GM12878 (cell line): Measurements from ENCODE around the gene RAB3C. TPM values are rescaled to one million over a fixed set of nuclear protein-coding genes. Genes with fewer than 3 reads are reported as not detected.

Experiments used
- ATAC-seq: fragments of 200-7000 bp; cut with Tn5 transposase; 3 replicates; pipeline ENCODE4 v1.9.1; 2020; ENCODE audit warnings: mild to moderate bottlenecking, moderate library complexity
- BruUV-seq: library from RNA; stranded (reverse); fragments of 400-500 nt; replicated peaks from 2 replicates; lab custom pipeline; 2021; lab: Mats Ljungman, UMichigan
- CTCF ChIA-PET: fragments of 300-600 bp; sonication (Branson Sonifier 250); formaldehyde crosslinking; extraction: SDS; loops from one replicate; lab custom pipeline; 2021; ENCODE audit warnings: inconsistent platforms; lab: Yijun Ruan, JAX
- POLR2A ChIA-PET: fragments of 350-600 bp; formaldehyde crosslinking; extraction: SDS; loops from one replicate; lab custom pipeline; 2021; ENCODE audit warnings: inconsistent platforms; lab: Charles Lee
- RAD21 ChIA-PET: fragments of 300-600 bp; sonication (Branson Sonifier 250); formaldehyde crosslinking; loops from one replicate; lab custom pipeline; 2023; ENCODE audit warnings: antibody characterized with exemption; ENCODE audit not compliant: unreplicated experiment; lab: Charles Lee
- SMC1A ChIA-PET: fragments of 300-600 bp; sonication (Branson Sonifier 250); formaldehyde crosslinking; loops from one replicate; lab custom pipeline; 2023; ENCODE audit not compliant: unreplicated experiment, uncharacterized antibody; lab: Charles Lee
- DNase-seq: peaks from one replicate; pipeline ENCODE4 v3.0.0-alpha.2; 2011; ENCODE audit warnings: low read depth, low spot score
- FAIRE-seq: peaks from 3 replicates; lab custom pipeline; 2011; peaks lifted over from hg19 to GRCh38; lab: Jason Lieb, UNC
- H2AFZ ChIP-seq: 2 replicates; pipeline ENCODE4 v1.6.0; 2011; ENCODE audit warnings: low read depth, low read length, control low read depth; ENCODE audit not compliant: control insufficient read depth
- H3K27ac ChIP-seq: 2 replicates; pipeline ENCODE4 v1.5.1; 2011; ENCODE audit warnings: control low read depth; ENCODE audit not compliant: control insufficient read depth, insufficient read depth
- H3K27me3 ChIP-seq, 2 experiments: replicated peaks in 1 of 2; 2 replicates each; pipeline versions ENCODE4 v1.6.0 to v1.6.1; 2011; ENCODE audit warnings: low read length in 1 of 2; ENCODE audit not compliant: control insufficient read depth in 2 of 2, insufficient read depth in 2 of 2
- H3K36me3 ChIP-seq, 2 experiments: 2 replicates each; pipeline ENCODE4 v1.5.1; 2011; ENCODE audit warnings: low read length in 1 of 2; ENCODE audit not compliant: control insufficient read depth in 2 of 2, insufficient read depth in 2 of 2
- H3K4me1 ChIP-seq: 2 replicates; pipeline ENCODE4 v1.6.1; 2011; ENCODE audit warnings: mild to moderate bottlenecking, low read length, moderate library complexity, mixed read lengths; ENCODE audit not compliant: control insufficient read depth, insufficient read depth
- H3K4me2 ChIP-seq: 2 replicates; pipeline ENCODE4 v1.6.0; 2011; ENCODE audit warnings: control low read depth; ENCODE audit not compliant: control insufficient read depth, insufficient read depth
- H3K4me3 ChIP-seq: fragments of 200-600 bp; sonication (generic); 2 replicates; pipeline ENCODE4 v1.5.1; 2016
- H3K79me2 ChIP-seq: 2 replicates; pipeline ENCODE4 v1.6.0; 2011; ENCODE audit warnings: low read length; ENCODE audit not compliant: control insufficient read depth, insufficient read depth
- H3K9ac ChIP-seq: 2 replicates; pipeline ENCODE4 v1.8.0; 2011; ENCODE audit warnings: low read length, control low read depth, mixed read lengths; ENCODE audit not compliant: control insufficient read depth, insufficient read depth
- H3K9me3 ChIP-seq: replicated peaks from 3 replicates; pipeline ENCODE4 v1.5.1; 2011; ENCODE audit warnings: mild to moderate bottlenecking, low read length; ENCODE audit not compliant: control insufficient read depth, insufficient read depth
- H4K20me1 ChIP-seq: 2 replicates; pipeline ENCODE4 v1.6.0; 2011; ENCODE audit not compliant: control insufficient read depth, insufficient read depth
- CBX5 ChIP-seq: sonication (generic); IDR thresholded peaks from 2 replicates; pipeline ENCODE4 v1.6.1; 2016; ENCODE audit warnings: low read depth, moderate library complexity, mild to moderate bottlenecking, inconsistent platforms
- E4F1 ChIP-seq: fragments of 450-650 bp; IDR thresholded peaks from 2 replicates; pipeline ENCODE4 v1.6.1; 2018; ENCODE audit warnings: borderline replicate concordance, mild to moderate bottlenecking; ENCODE audit not compliant: partially characterized antibody
- KLF5 ChIP-seq: fragments of 450-650 bp; IDR thresholded peaks from 2 replicates; pipeline ENCODE4 v1.6.1; 2014; ENCODE audit warnings: mild to moderate bottlenecking; ENCODE audit not compliant: partially characterized antibody
- MEF2A ChIP-seq: IDR thresholded peaks from 2 replicates; pipeline ENCODE4 v1.6.1; 2011; ENCODE audit warnings: low read depth, mild to moderate bottlenecking, low read length, moderate library complexity; ENCODE audit not compliant: insufficient read depth
- NFIC ChIP-seq: IDR thresholded peaks from 2 replicates; pipeline ENCODE4 v1.6.1; 2012; ENCODE audit warnings: low read depth, mild to moderate bottlenecking, inconsistent platforms, low read length, moderate library complexity
- NFYA ChIP-seq: IDR thresholded peaks from 2 replicates; pipeline ENCODE4 v1.6.1; 2011; ENCODE audit warnings: low read depth, mild to moderate bottlenecking, low read length, improper control_type of control experiment, borderline replicate concordance
- RBBP5 ChIP-seq: fragments of 200-600 bp; sonication (generic); conservative IDR thresholded peaks from 2 replicates; pipeline ENCODE4 v1.6.1; 2016
- TAF1 ChIP-seq: IDR thresholded peaks from 2 replicates; pipeline ENCODE4 v1.6.1; 2011; ENCODE audit warnings: mild to moderate bottlenecking, low read depth, low read length, borderline replicate concordance
- WGBS: methylation state at CpG from one replicate; pipeline ENCODE4 v1.1.6; 2016; ENCODE audit warnings: low lambda C conversion rate; ENCODE audit not compliant: insufficient replicate concordance, insufficient coverage; ENCODE audit errors: missing lambda C conversion rate; 5-methylcytosine and 5-hydroxymethylcytosine counted together
- in situ Hi-C: fragments of 300-500 bp; cut with MboI; formaldehyde crosslinking; loops from 9 replicates; pipeline ENCODE4 v1.14.3; 2018; ENCODE audit warnings: mixed read lengths
- intact Hi-C: fragments of 100-400 bp; cut with micrococcal nuclease; formaldehyde crosslinking; loops from one replicate; pipeline ENCODE4 v1.14.2; 2022; ENCODE audit not compliant: unreplicated experiment
- polyA plus RNA-seq, 11 experiments: library from polyadenylated mRNA; depleted of rRNA in 4 of 11; unstranded in 6 of 11; stranded (reverse) in 5 of 11; fragments of >200 nt; fragmentation: Nextera tagmentation in 4 of 11; fragmentation: Illumina TruSeq in 1 of 11; extraction: Ambion mirVana in 4 of 11; extraction: Trizol in 1 of 11; gene quantifications; 1 replicate in 1 of 11; 2 replicates in 10 of 11; pipeline versions ENCODE4 v1.2.1 to v1.2.3, GENCODE V29; 2011 to 2016; ENCODE audit warnings: inconsistent platforms in 2 of 11, missing spikeins in 2 of 11, low read depth in 1 of 11
- total RNA-seq, 4 experiments: library from RNA; depleted of rRNA in 3 of 4; stranded (reverse); fragments of >200 nt in 3 of 4; fragmentation: Illumina TruSeq in 1 of 4; extraction: Trizol in 1 of 4; gene quantifications; 2 replicates each; pipeline versions ENCODE4 v1.2.1 to v1.2.3, GENCODE V29; 2013 to 2021
- TF ChIP-seq, protein P1 (sequence below): IDR thresholded peaks from 2 replicates; pipeline ENCODE4 v1.6.1; 2011; ENCODE audit warnings: low read depth, low read length, improper control_type of control experiment, borderline replicate concordance
- TF ChIP-seq, protein P2 (sequence below): fragments of 450-650 bp; IDR thresholded peaks from 2 replicates; pipeline ENCODE4 v1.6.1; 2016; ENCODE audit warnings: mild to moderate bottlenecking, moderate library complexity, borderline replicate concordance
- TF ChIP-seq, protein P3 (sequence below): IDR thresholded peaks from 2 replicates; pipeline ENCODE4 v1.6.1; 2011; ENCODE audit warnings: borderline replicate concordance, low read depth, mild to moderate bottlenecking, moderate library complexity, mixed read lengths, low read length; ENCODE audit not compliant: insufficient read depth; ENCODE audit errors: extremely low read length

RAB3C gene
- total and polyA plus RNA-seq, 10 of the 15 experiments (the other 5 are each of a cell fraction or from before 2014, with no cell fraction given) = not detected

DNA sequence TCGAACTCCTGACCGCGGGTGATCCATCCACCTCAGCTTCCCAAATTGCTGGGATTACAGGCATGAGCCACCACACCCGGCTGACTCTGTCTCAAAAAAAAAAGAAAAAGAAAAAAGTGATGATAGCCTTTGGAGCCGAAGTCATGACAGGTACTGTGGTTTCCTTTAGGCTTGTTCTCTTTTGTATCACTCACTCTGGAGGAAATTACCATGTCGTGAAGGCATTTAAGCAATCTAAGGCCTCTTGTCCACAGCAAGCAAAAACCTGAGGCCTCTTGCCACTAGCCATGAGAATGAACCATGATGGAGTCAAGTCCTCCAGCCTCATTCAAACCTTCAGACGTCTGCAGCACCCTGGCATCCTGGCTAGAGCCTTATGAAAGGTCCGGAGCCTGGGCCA, 286.1 kb downstream of the RAB3C start:
- Histone ChIP-seq H3K27me3 (no peaks in the 10 kb centered on the region), H3K36me3 (no peaks in the 10 kb centered on the region), H3K4me3 (no peak overlapping the region), H3K9ac (no peak overlapping the region), H3K79me2 (no peaks in the 10 kb centered on the region), H2AFZ (no peak overlapping the region), H3K4me2 (no peak overlapping the region), H4K20me1 (no peaks in the 10 kb centered on the region; the same call in 1 of the 2 replicates), H3K27ac (no peak overlapping the region), H3K9me3 (no peaks in the 10 kb centered on the region), H3K4me1 (no peaks in the 10 kb centered on the region)
- no peak for TF ChIP-seq TAF1
- no peak for TF ChIP-seq NFYA
- no peak for TF ChIP-seq CBX5
- no peak for TF ChIP-seq KLF5
- TF ChIP-seq, protein P1, sequence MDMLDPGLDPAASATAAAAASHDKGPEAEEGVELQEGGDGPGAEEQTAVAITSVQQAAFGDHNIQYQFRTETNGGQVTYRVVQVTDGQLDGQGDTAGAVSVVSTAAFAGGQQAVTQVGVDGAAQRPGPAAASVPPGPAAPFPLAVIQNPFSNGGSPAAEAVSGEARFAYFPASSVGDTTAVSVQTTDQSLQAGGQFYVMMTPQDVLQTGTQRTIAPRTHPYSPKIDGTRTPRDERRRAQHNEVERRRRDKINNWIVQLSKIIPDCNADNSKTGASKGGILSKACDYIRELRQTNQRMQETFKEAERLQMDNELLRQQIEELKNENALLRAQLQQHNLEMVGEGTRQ = no peak
- TF ChIP-seq RBBP5 = no peak
- TF ChIP-seq, protein P2, sequence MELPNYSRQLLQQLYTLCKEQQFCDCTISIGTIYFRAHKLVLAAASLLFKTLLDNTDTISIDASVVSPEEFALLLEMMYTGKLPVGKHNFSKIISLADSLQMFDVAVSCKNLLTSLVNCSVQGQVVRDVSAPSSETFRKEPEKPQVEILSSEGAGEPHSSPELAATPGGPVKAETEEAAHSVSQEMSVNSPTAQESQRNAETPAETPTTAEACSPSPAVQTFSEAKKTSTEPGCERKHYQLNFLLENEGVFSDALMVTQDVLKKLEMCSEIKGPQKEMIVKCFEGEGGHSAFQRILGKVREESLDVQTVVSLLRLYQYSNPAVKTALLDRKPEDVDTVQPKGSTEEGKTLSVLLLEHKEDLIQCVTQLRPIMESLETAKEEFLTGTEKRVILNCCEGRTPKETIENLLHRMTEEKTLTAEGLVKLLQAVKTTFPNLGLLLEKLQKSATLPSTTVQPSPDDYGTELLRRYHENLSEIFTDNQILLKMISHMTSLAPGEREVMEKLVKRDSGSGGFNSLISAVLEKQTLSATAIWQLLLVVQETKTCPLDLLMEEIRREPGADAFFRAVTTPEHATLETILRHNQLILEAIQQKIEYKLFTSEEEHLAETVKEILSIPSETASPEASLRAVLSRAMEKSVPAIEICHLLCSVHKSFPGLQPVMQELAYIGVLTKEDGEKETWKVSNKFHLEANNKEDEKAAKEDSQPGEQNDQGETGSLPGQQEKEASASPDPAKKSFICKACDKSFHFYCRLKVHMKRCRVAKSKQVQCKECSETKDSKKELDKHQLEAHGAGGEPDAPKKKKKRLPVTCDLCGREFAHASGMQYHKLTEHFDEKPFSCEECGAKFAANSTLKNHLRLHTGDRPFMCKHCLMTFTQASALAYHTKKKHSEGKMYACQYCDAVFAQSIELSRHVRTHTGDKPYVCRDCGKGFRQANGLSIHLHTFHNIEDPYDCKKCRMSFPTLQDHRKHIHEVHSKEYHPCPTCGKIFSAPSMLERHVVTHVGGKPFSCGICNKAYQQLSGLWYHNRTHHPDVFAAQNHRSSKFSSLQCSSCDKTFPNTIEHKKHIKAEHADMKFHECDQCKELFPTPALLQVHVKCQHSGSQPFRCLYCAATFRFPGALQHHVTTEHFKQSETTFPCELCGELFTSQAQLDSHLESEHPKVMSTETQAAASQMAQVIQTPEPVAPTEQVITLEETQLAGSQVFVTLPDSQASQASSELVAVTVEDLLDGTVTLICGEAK = no peak
- no peak for TF ChIP-seq E4F1
- no peak for TF ChIP-seq NFIC
- no peak for TF ChIP-seq MEF2A
- TF ChIP-seq, protein P3, sequence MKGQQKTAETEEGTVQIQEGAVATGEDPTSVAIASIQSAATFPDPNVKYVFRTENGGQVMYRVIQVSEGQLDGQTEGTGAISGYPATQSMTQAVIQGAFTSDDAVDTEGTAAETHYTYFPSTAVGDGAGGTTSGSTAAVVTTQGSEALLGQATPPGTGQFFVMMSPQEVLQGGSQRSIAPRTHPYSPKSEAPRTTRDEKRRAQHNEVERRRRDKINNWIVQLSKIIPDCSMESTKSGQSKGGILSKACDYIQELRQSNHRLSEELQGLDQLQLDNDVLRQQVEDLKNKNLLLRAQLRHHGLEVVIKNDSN = no peak
- DNase-seq = no peak
- in situ Hi-C loops (no loop called here), intact Hi-C loops (no loop called here)
- 14% methylated on average over 7 of the region's 8 CpGs for WGBS
- no peak for FAIRE-seq
- no peak for ATAC-seq
- no TSS peak for BruUV-seq
- ChIA-PET CTCF (interaction anchor here (1.1 to 7.8 kb wide), 6 partner anchors 8 to 22 kb away, joined by 3 to 53 read pairs (median 18); no protein-coding TSS in a partner anchor), RAD21 (interaction anchor here (1.3 to 2.9 kb wide), 2 partner anchors 17 to 139 kb away, joined by 4 to 15 read pairs; no protein-coding TSS in a partner anchor), SMC1A (interaction anchor here (0.6 to 2.6 kb wide), 6 partner anchors 9 to 312 kb away, joined by 3 to 16 read pairs (median 4); no protein-coding TSS in a partner anchor), POLR2A (no interaction called here)
